ENCODE measurements around the gene SCUBE2. TPM values are rescaled to one million over a fixed set of nuclear protein-coding genes. Genes with fewer than 3 reads are reported as not detected.
A peak's percentile ranks its signal among the peaks of the same experiment; 100 is the strongest.

Gene SCUBE2
- total and polyA plus RNA-seq, 8 donors, result 3.8 to 33.8 (median 16.5) TPM

DNA sequence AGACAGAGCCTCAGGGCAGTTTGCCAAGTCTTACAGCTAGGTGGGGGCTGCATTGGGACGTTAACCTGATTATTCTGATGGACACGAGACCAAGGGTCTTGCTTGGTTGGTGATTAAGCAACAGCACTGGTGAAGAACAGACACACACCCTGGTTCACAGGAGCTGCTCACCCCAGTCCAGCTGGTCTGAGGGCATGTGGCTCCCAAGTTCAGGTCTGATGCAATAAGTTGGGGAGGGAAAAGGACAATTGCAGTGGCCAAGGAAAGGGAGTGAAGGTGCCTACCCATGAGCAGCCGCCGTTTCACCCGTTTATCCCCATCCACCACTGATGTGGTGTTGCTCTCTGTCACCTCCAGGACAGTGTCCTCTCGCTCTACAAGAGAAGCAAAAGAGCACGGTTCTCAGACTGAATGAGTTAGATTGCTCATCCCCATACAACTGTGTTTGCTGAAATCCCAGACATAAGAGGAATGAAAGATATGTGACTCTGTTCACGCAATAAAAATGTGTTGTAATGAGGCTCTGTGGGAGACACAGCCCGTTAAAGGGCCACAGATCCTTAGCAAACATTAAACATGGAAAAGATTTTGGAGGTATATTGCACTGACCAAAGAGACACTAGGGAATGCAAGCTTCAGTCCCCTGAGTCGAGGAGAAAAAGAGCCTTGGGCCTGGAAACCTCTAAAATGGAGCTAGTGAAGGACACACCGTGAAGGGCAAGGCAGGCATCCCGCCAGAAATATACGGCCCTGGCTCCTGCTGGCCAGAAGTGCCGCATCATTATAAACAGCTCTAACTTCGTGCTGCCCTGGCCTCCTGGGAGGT, 25.6 kb downstream of the SCUBE2 start:
- FAIRE-seq, result no peak
- no peak for DNase-seq
- intact Hi-C loops (cut with DNase I), result no loop called here

DNA sequence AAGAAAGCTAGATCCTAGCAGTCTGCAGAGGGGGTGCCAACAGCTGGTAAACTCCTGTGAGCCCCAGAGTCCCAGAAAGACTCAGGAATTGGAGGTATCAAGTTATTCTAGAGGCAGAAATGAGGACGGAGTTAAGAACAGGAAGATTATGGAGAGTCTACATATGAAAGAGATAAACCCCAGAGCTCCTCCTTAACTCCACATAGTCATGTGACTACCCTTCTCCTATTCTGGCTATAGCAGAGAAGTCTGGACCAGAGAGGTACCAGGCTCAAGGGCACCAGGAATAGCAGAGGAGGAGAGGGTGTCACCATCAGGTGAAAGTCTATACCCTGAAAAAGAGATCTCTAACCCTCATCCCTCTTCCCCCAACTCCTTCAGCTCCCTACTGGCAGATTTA, 29.6 kb downstream of the SCUBE2 start:
- TF ChIP-seq, protein P1, sequence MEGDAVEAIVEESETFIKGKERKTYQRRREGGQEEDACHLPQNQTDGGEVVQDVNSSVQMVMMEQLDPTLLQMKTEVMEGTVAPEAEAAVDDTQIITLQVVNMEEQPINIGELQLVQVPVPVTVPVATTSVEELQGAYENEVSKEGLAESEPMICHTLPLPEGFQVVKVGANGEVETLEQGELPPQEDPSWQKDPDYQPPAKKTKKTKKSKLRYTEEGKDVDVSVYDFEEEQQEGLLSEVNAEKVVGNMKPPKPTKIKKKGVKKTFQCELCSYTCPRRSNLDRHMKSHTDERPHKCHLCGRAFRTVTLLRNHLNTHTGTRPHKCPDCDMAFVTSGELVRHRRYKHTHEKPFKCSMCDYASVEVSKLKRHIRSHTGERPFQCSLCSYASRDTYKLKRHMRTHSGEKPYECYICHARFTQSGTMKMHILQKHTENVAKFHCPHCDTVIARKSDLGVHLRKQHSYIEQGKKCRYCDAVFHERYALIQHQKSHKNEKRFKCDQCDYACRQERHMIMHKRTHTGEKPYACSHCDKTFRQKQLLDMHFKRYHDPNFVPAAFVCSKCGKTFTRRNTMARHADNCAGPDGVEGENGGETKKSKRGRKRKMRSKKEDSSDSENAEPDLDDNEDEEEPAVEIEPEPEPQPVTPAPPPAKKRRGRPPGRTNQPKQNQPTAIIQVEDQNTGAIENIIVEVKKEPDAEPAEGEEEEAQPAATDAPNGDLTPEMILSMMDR (IDR thresholded peaks at IDR 0.05), result no peak
- Histone ChIP-seq H3K4me3 (no peak overlapping the region), H3K36me3 (peaks cover 0 to 6% (median 0%) of the 10 kb centered on the region in 3 donors), H3K27me3 (no peaks in the 10 kb centered on the region), H3K27ac (no peak overlapping the region), H3K4me1 (peaks cover 0 to 4% (median 0%) of the 10 kb centered on the region in 3 donors), H3K9me3 (no peaks in the 10 kb centered on the region)
- FAIRE-seq (no peak), DNase-seq (no peak), ATAC-seq (no peak)
- intact Hi-C loops (cut with DNase I), result no loop called here
- 69 to 89% methylated on average over 1 of the region's 1 CpG for WGBS, 2 donors

More for the DNA sequence above, 25.6 kb downstream of the SCUBE2 start:
- ATAC-seq, result no peak
- TF ChIP-seq, protein P1 (IDR thresholded peaks at IDR 0.05), result no peak
- Histone ChIP-seq H3K4me3 (no peak overlapping the region), H3K27ac (no peak overlapping the region), H3K4me1 (peaks cover 0 to 11% (median 0%) of the 10 kb centered on the region in 3 donors), H3K27me3 (no peaks in the 10 kb centered on the region), H3K36me3 (no peaks in the 10 kb centered on the region), H3K9me3 (no peaks in the 10 kb centered on the region)
- 68 to 72% methylated on average over 15 of the region's 15 CpGs for WGBS, 2 donors

DNA sequence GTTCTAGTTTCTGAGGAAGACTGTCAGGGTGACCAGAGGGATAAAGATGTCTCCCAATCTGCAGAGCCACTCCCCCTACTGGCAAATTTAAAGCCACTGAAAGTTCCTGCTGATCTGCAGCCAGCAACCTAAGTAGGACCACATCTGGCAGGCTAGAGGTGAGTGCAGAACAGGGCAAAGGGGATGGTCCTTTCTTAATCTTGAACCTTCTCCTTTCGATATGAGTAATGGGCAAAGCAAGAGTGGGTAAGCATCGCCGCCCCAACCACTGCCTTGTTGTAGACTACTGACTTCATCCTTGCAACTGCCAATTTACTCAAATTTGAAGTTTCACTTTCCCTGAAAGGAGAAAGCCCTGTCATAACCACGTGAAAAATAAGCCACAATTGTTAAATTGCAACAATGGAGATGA, 30.7 kb downstream of the SCUBE2 start:
- Histone ChIP-seq H3K27ac (no peak overlapping the region), H3K4me1 (peaks cover 0 to 4% (median 0%) of the 10 kb centered on the region in 3 donors), H3K36me3 (peaks cover 0 to 6% (median 0%) of the 10 kb centered on the region in 3 donors), H3K27me3 (no peaks in the 10 kb centered on the region), H3K9me3 (no peaks in the 10 kb centered on the region), H3K4me3 (no peak overlapping the region)
- WGBS, 2 donors, result 75 to 82% methylated on average over 4 of the region's 4 CpGs
- intact Hi-C loops (cut with DNase I), result no loop called here
- TF ChIP-seq, protein P1 (IDR thresholded peaks at IDR 0.05), result no peak
- FAIRE-seq (no peak), DNase-seq (no peak), ATAC-seq (peak in 1 of 4 donors; percentile 48)

DNA sequence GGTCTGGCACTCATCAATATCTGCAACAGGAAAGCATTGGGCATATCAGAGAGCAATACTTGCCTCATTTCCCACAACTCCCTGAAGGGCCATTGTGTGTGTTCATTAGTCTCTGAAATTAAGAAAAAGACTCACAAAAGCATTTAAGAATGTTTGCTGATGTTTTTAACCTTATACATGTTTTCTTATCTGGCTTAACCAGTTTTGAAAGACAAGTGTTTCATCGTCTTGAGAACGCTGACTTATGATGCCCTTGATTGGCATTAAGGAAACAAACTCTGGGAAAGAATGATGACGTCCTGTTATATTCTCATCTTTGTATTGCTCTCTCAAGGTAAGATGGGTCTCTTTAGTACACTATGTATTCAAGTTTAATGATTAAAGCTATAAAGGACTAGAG, 32.0 kb downstream of the SCUBE2 start:
- 43 to 46% methylated on average over 3 of the region's 3 CpGs for WGBS, 2 donors
- TF ChIP-seq, protein P1 (IDR thresholded peaks at IDR 0.05), result no peak
- FAIRE-seq, result no peak
- H3K4me3 ChIP-seq, result no peak overlapping the region
- no peak for ATAC-seq
- no peaks in the 10 kb centered on the region for H3K9me3 ChIP-seq
- peaks cover 0 to 6% (median 0%) of the 10 kb centered on the region in 3 donors for H3K36me3 ChIP-seq
- intact Hi-C loops (cut with DNase I), result no loop called here
- peaks cover 0 to 4% (median 0%) of the 10 kb centered on the region in 3 donors for H3K4me1 ChIP-seq
- no peak overlapping the region for H3K27ac ChIP-seq
- no peaks in the 10 kb centered on the region for H3K27me3 ChIP-seq
- no peak for DNase-seq

DNA sequence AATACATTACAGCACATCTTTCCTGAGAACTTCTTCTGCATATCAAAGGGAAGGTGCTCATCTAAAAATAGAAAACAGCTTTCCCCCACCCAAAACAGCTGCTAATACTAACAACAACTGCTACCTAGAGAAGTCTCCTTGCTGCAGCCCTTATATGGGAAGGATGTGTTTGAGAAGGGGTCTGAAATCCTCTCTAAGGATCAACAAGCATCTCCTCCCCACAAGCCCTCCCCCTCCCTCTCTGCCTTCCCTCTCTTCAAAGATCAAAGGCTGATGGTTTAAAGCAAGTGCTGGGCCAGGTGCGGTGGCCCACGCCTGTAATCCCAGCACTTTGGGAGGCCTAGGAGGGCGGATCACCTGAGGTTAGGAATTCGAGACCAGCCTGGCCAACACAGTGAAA, 33.5 kb downstream of the SCUBE2 start:
- H3K4me1 ChIP-seq, result peaks cover 0 to 4% (median 0%) of the 10 kb centered on the region in 3 donors

More for the DNA sequence above, 33.5 kb downstream of the SCUBE2 start:
- TF ChIP-seq, protein P1 (IDR thresholded peaks at IDR 0.05), result no peak
- Histone ChIP-seq H3K36me3 (peaks cover 0 to 6% (median 0%) of the 10 kb centered on the region in 3 donors), H3K27me3 (no peaks in the 10 kb centered on the region), H3K4me3 (no peak overlapping the region), H3K9me3 (no peaks in the 10 kb centered on the region), H3K27ac (no peak overlapping the region)
- no peak for ATAC-seq
- 88 to 96% methylated on average over 4 of the region's 4 CpGs for WGBS, 2 donors
- no peak for DNase-seq
- FAIRE-seq, result no peak
- intact Hi-C loops (cut with DNase I), result no loop called here

Data from pancreas (tissue), 10 donors.